ENCODE measurements around the gene NOX4.
A peak's percentile ranks its signal among the peaks of the same experiment; 100 is the strongest.

Gene NOX4

GRCh38 chr11:89502301-89502700 lies 11.1 kb upstream of the NOX4 start:
- H2BK120ac ChIP-seq (ENCODE audit: low read depth, low read length): no peak overlapping the region
- H2BK12ac ChIP-seq (ENCODE audit: low read length): no peak overlapping the region
- no peak overlapping the region for H4K8ac ChIP-seq (ENCODE audit: low read depth, low read length)
- no peak overlapping the region for H2BK5ac ChIP-seq (ENCODE audit: low read length)
- no peak overlapping the region for H4K91ac ChIP-seq (ENCODE audit: low read depth, low read length, poor library complexity)
- H3K4me3 ChIP-seq (ENCODE audit: low read length in 2 of 2): no peak overlapping the region
- no peak overlapping the region for H3K4me2 ChIP-seq (ENCODE audit: insufficient read depth, low read length, poor library complexity, severe bottlenecking)
- WGBS, 2 donors (ENCODE audit: extremely low coverage in 2 of 2, insufficient read length in 2 of 2, insufficient replicate concordance in 1 of 2): no CpG with 5 or more reads among the region's 2 CpGs
- H3K79me1 ChIP-seq (ENCODE audit: low read depth, low read length): no peaks in the 10 kb centered on the region
- H3K18ac ChIP-seq (ENCODE audit: low read length): no peak overlapping the region
- H3K14ac ChIP-seq (ENCODE audit: low read length): no peak overlapping the region
- DNase-seq (ENCODE audit: low spot score): no peak
- H2AK5ac ChIP-seq (ENCODE audit: low read depth, low read length): no peak overlapping the region
- no peaks in the 10 kb centered on the region for H3K4me1 ChIP-seq (ENCODE audit: control insufficient read depth in 2 of 2, insufficient read depth in 1 of 2, low read depth in 1 of 2, low read length in 2 of 2)
- H2AFZ ChIP-seq (ENCODE audit: low read length): no peak overlapping the region
- H3K23ac ChIP-seq (ENCODE audit: low read depth, low read length, poor library complexity): no peak overlapping the region
- H3K9ac ChIP-seq (ENCODE audit: low read depth, low read length, poor library complexity): no peak overlapping the region
- no peaks in the 10 kb centered on the region for H3K36me3 ChIP-seq (replicated peaks in 1 of 2; ENCODE audit: control insufficient read depth in 2 of 2, insufficient read depth in 2 of 2, low read length in 2 of 2)
- H3K9me3 ChIP-seq (replicated peaks in 1 of 2; ENCODE audit: control insufficient read depth in 2 of 2, insufficient read depth in 1 of 2, low read depth in 1 of 2, low read length in 2 of 2): no peaks in the 10 kb centered on the region
- H3K4ac ChIP-seq (ENCODE audit: low read length): no peak overlapping the region
- no peak overlapping the region for H3K27ac ChIP-seq (replicated peaks; ENCODE audit: low read length)
- H3K27me3 ChIP-seq (ENCODE audit: control insufficient read depth in 3 of 3, insufficient read depth in 3 of 3, low read depth in 1 of 3, low read length in 3 of 3): no peaks in the 10 kb centered on the region
- no peak overlapping the region for H2BK15ac ChIP-seq (ENCODE audit: low read length)

- no peak overlapping the region for H3K9ac ChIP-seq (ENCODE audit: low read depth, low read length, poor library complexity)
- no peak for DNase-seq (ENCODE audit: low spot score)
- no peak overlapping the region for H3K4me2 ChIP-seq (ENCODE audit: insufficient read depth, low read length, poor library complexity, severe bottlenecking)
- no peak overlapping the region for H2BK120ac ChIP-seq (ENCODE audit: low read depth, low read length)
- H2AFZ ChIP-seq (ENCODE audit: low read length): no peak overlapping the region
- H3K4ac ChIP-seq (ENCODE audit: low read length): no peak overlapping the region
- no peaks in the 10 kb centered on the region for H3K79me1 ChIP-seq (ENCODE audit: low read depth, low read length)
- H3K36me3 ChIP-seq (replicated peaks in 1 of 2; ENCODE audit: control insufficient read depth in 2 of 2, insufficient read depth in 2 of 2, low read length in 2 of 2): no peaks in the 10 kb centered on the region
- no peak overlapping the region for H2AK5ac ChIP-seq (ENCODE audit: low read depth, low read length)
- no peak overlapping the region for H2BK5ac ChIP-seq (ENCODE audit: low read length)
- H2BK12ac ChIP-seq (ENCODE audit: low read length): no peak overlapping the region
- H3K23ac ChIP-seq (ENCODE audit: low read depth, low read length, poor library complexity): no peak overlapping the region
- H4K8ac ChIP-seq (ENCODE audit: low read depth, low read length): no peak overlapping the region
- H2BK15ac ChIP-seq (ENCODE audit: low read length): no peak overlapping the region
- H3K18ac ChIP-seq (ENCODE audit: low read length): no peak overlapping the region
- no peaks in the 10 kb centered on the region for H3K9me3 ChIP-seq (replicated peaks in 1 of 2; ENCODE audit: control insufficient read depth in 2 of 2, insufficient read depth in 1 of 2, low read depth in 1 of 2, low read length in 2 of 2)
- H3K4me1 ChIP-seq (ENCODE audit: control insufficient read depth in 2 of 2, insufficient read depth in 1 of 2, low read depth in 1 of 2, low read length in 2 of 2): peaks cover 0 to 4% of the 10 kb centered on the region in 2 donors
- H4K91ac ChIP-seq (ENCODE audit: low read depth, low read length, poor library complexity): no peak overlapping the region
- H3K27me3 ChIP-seq (ENCODE audit: control insufficient read depth in 3 of 3, insufficient read depth in 3 of 3, low read depth in 1 of 3, low read length in 3 of 3): no peaks in the 10 kb centered on the region
- no peak overlapping the region for H3K14ac ChIP-seq (ENCODE audit: low read length)
- no peak overlapping the region for H3K27ac ChIP-seq (replicated peaks; ENCODE audit: low read length)
- no peak overlapping the region for H3K4me3 ChIP-seq (ENCODE audit: low read length in 2 of 2)
Observed at GRCh38 chr11:89500336-89500735, 9.2 kb upstream of the NOX4 start.

- no CpG with 5 or more reads among the region's 5 CpGs for WGBS, 2 donors (ENCODE audit: extremely low coverage in 2 of 2, insufficient read length in 2 of 2, insufficient replicate concordance in 1 of 2)
- H3K27me3 ChIP-seq (ENCODE audit: control insufficient read depth in 3 of 3, insufficient read depth in 3 of 3, low read depth in 1 of 3, low read length in 3 of 3): no peaks in the 10 kb centered on the region
- H3K18ac ChIP-seq (ENCODE audit: low read length): no peak overlapping the region
- no peak overlapping the region for H3K27ac ChIP-seq (replicated peaks; ENCODE audit: low read length)
- H3K9ac ChIP-seq (ENCODE audit: low read depth, low read length, poor library complexity): no peak overlapping the region
- H4K8ac ChIP-seq (ENCODE audit: low read depth, low read length): no peak overlapping the region
- no peak overlapping the region for H4K91ac ChIP-seq (ENCODE audit: low read depth, low read length, poor library complexity)
- no peaks in the 10 kb centered on the region for H3K36me3 ChIP-seq (replicated peaks in 1 of 2; ENCODE audit: control insufficient read depth in 2 of 2, insufficient read depth in 2 of 2, low read length in 2 of 2)
- H3K4me2 ChIP-seq (ENCODE audit: insufficient read depth, low read length, poor library complexity, severe bottlenecking): no peak overlapping the region
- H2BK12ac ChIP-seq (ENCODE audit: low read length): no peak overlapping the region
- H3K23ac ChIP-seq (ENCODE audit: low read depth, low read length, poor library complexity): no peak overlapping the region
- H2AK5ac ChIP-seq (ENCODE audit: low read depth, low read length): no peak overlapping the region
- H3K4me3 ChIP-seq (ENCODE audit: low read length in 2 of 2): no peak overlapping the region
- no peak overlapping the region for H3K14ac ChIP-seq (ENCODE audit: low read length)
- no peaks in the 10 kb centered on the region for H3K9me3 ChIP-seq (replicated peaks in 1 of 2; ENCODE audit: control insufficient read depth in 2 of 2, insufficient read depth in 1 of 2, low read depth in 1 of 2, low read length in 2 of 2)
- no peak overlapping the region for H2AFZ ChIP-seq (ENCODE audit: low read length)
- peaks cover 0 to 5% of the 10 kb centered on the region in 2 donors for H3K4me1 ChIP-seq (ENCODE audit: control insufficient read depth in 2 of 2, insufficient read depth in 1 of 2, low read depth in 1 of 2, low read length in 2 of 2)
- no peak overlapping the region for H2BK120ac ChIP-seq (ENCODE audit: low read depth, low read length)
- no peak for DNase-seq (ENCODE audit: low spot score)
- no peak overlapping the region for H3K4ac ChIP-seq (ENCODE audit: low read length)
- H2BK5ac ChIP-seq (ENCODE audit: low read length): no peak overlapping the region
- no peaks in the 10 kb centered on the region for H3K79me1 ChIP-seq (ENCODE audit: low read depth, low read length)
- no peak overlapping the region for H2BK15ac ChIP-seq (ENCODE audit: low read length)
Observed at GRCh38 chr11:89498845-89499448, 7.8 kb upstream of the NOX4 start.

GRCh38 chr11:89495951-89496350 lies 4.8 kb upstream of the NOX4 start:
- Histone ChIP-seq H4K91ac (ENCODE audit: low read depth, low read length, poor library complexity) (no peak overlapping the region), H3K4ac (ENCODE audit: low read length) (no peak overlapping the region), H3K4me3 (ENCODE audit: low read length in 2 of 2) (no peak overlapping the region), H3K18ac (ENCODE audit: low read length) (no peak overlapping the region), H3K4me2 (ENCODE audit: insufficient read depth, low read length, poor library complexity, severe bottlenecking) (no peak overlapping the region), H2BK15ac (ENCODE audit: low read length) (no peak overlapping the region), H2BK120ac (ENCODE audit: low read depth, low read length) (no peak overlapping the region), H3K4me1 (ENCODE audit: control insufficient read depth in 2 of 2, insufficient read depth in 1 of 2, low read depth in 1 of 2, low read length in 2 of 2) (peaks cover 3 to 6% of the 10 kb centered on the region in 2 donors), H3K36me3 (replicated peaks in 1 of 2; ENCODE audit: control insufficient read depth in 2 of 2, insufficient read depth in 2 of 2, low read length in 2 of 2) (no peaks in the 10 kb centered on the region), H3K9me3 (replicated peaks in 1 of 2; ENCODE audit: control insufficient read depth in 2 of 2, insufficient read depth in 1 of 2, low read depth in 1 of 2, low read length in 2 of 2) (no peaks in the 10 kb centered on the region), H3K14ac (ENCODE audit: low read length) (no peak overlapping the region), H2AK5ac (ENCODE audit: low read depth, low read length) (no peak overlapping the region), H3K27me3 (ENCODE audit: control insufficient read depth in 3 of 3, insufficient read depth in 3 of 3, low read depth in 1 of 3, low read length in 3 of 3) (no peaks in the 10 kb centered on the region), H3K79me1 (ENCODE audit: low read depth, low read length) (no peaks in the 10 kb centered on the region), H2AFZ (ENCODE audit: low read length) (peak overlapping the region; percentile 72), H2BK12ac (ENCODE audit: low read length) (no peak overlapping the region), H3K27ac (replicated peaks; ENCODE audit: low read length) (peak overlapping the region; percentile 18), H4K8ac (ENCODE audit: low read depth, low read length) (no peak overlapping the region), H2BK5ac (ENCODE audit: low read length) (no peak overlapping the region), H3K23ac (ENCODE audit: low read depth, low read length, poor library complexity) (no peak overlapping the region), H3K9ac (ENCODE audit: low read depth, low read length, poor library complexity) (no peak overlapping the region)
- no CpG with 5 or more reads among the region's 3 CpGs for WGBS, 2 donors (ENCODE audit: extremely low coverage in 2 of 2, insufficient read length in 2 of 2, insufficient replicate concordance in 1 of 2)
- DNase-seq (ENCODE audit: low spot score): peak; percentile 29
